ENCODE results near the gene CALN1. TPM values are rescaled to one million over a fixed set of nuclear protein-coding genes. Genes with fewer than 3 reads are reported as not detected.

Gene CALN1
- total and polyA plus RNA-seq, 2 experiments from 2014 or later, result 0.23 to 0.28 TPM

- Histone ChIP-seq H3K9me2 (replicated peaks; ENCODE audit: insufficient read depth) (no peaks in the 10 kb centered on the region), H3K4me1 (ENCODE audit: insufficient read depth) (no peaks in the 10 kb centered on the region), H3K79me2 (no peaks in the 10 kb centered on the region), H3K36me3 (replicated peaks; ENCODE audit: insufficient read depth, low read depth) (no peaks in the 10 kb centered on the region), H4K20me1 (ENCODE audit: insufficient read depth, poor library complexity, severe bottlenecking) (no peaks in the 10 kb centered on the region), H3K9me3 (ENCODE audit: low read depth) (no peaks in the 10 kb centered on the region), H2AFZ (no peak overlapping the region), H3K27ac (no peak overlapping the region), H3K4me2 (no peak overlapping the region), H3K4me3 (no peak overlapping the region), H3K27me3 (no peaks in the 10 kb centered on the region)
- DNase-seq (ENCODE audit: low spot score), result no peak
- WGBS (ENCODE audit: low lambda C conversion rate, missing lambda C conversion rate), result 76% methylated on average over 3 of the region's 3 CpGs
- no peak for TF ChIP-seq EZH2phosphoT487 (IDR thresholded peaks at IDR 0.05; ENCODE audit: low read depth, severe bottlenecking, unreplicated experiment)
- TF ChIP-seq CTCF (IDR thresholded peaks at IDR 0.05; ENCODE audit: poor library complexity), result no peak
- TF ChIP-seq EZH2 (IDR thresholded peaks at IDR 0.05; ENCODE audit: borderline replicate concordance), result no peak
Observed at GRCh38 chr7:71804256-71804655, 607.9 kb downstream of the CALN1 start.

GRCh38 chr7:71801976-71802375 lies 610.2 kb downstream of the CALN1 start:
- DNase-seq (ENCODE audit: low spot score), result no peak
- H3K79me2 ChIP-seq, result no peaks in the 10 kb centered on the region
- TF ChIP-seq EZH2phosphoT487 (IDR thresholded peaks at IDR 0.05; ENCODE audit: low read depth, severe bottlenecking, unreplicated experiment) (no peak), EZH2 (IDR thresholded peaks at IDR 0.05; ENCODE audit: borderline replicate concordance) (no peak), CTCF (IDR thresholded peaks at IDR 0.05; ENCODE audit: poor library complexity) (no peak)
- no peak overlapping the region for H3K4me3 ChIP-seq
- no peaks in the 10 kb centered on the region for H3K9me3 ChIP-seq (ENCODE audit: low read depth)
- no peaks in the 10 kb centered on the region for H3K9me2 ChIP-seq (replicated peaks; ENCODE audit: insufficient read depth)
- H2AFZ ChIP-seq, result no peak overlapping the region
- no peaks in the 10 kb centered on the region for H3K4me1 ChIP-seq (ENCODE audit: insufficient read depth)
- 90% methylated on average over 4 of the region's 4 CpGs for WGBS (ENCODE audit: low lambda C conversion rate, missing lambda C conversion rate)
- H3K27ac ChIP-seq, result no peak overlapping the region
- no peaks in the 10 kb centered on the region for H4K20me1 ChIP-seq (ENCODE audit: insufficient read depth, poor library complexity, severe bottlenecking)
- no peak overlapping the region for H3K4me2 ChIP-seq
- no peaks in the 10 kb centered on the region for H3K36me3 ChIP-seq (replicated peaks; ENCODE audit: insufficient read depth, low read depth)
- H3K27me3 ChIP-seq, result no peaks in the 10 kb centered on the region

DNA sequence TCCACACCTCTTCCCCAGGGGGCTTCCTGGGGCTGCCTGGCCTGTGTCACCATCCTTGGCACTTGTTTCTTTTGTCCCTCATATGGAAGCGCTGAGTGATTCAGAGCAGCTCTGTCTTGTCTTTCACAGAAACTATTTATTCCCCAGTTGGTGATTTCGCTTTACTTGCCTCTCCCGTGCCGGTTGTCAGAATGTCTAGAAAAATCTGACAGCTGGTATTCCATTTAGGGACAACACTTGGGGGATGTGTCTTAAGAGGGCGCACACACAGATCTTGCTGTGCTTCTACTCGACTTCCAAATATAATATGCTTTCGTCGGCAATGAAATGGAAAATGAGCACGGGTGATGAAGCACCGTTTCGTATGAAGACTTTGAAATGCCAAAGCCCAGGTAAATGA lies 611.8 kb downstream of the CALN1 start:
- Histone ChIP-seq H3K36me3 (replicated peaks; ENCODE audit: insufficient read depth, low read depth) (no peaks in the 10 kb centered on the region), H3K9me2 (replicated peaks; ENCODE audit: insufficient read depth) (no peaks in the 10 kb centered on the region), H3K4me3 (no peak overlapping the region), H3K27ac (no peak overlapping the region), H2AFZ (no peak overlapping the region), H3K9me3 (ENCODE audit: low read depth) (no peaks in the 10 kb centered on the region), H3K4me2 (no peak overlapping the region), H3K27me3 (no peaks in the 10 kb centered on the region), H4K20me1 (ENCODE audit: insufficient read depth, poor library complexity, severe bottlenecking) (no peaks in the 10 kb centered on the region), H3K79me2 (no peaks in the 10 kb centered on the region), H3K4me1 (ENCODE audit: insufficient read depth) (no peaks in the 10 kb centered on the region)
- no peak for DNase-seq (ENCODE audit: low spot score)
- no peak for TF ChIP-seq EZH2phosphoT487 (IDR thresholded peaks at IDR 0.05; ENCODE audit: low read depth, severe bottlenecking, unreplicated experiment)
- TF ChIP-seq CTCF (IDR thresholded peaks at IDR 0.05; ENCODE audit: poor library complexity), result no peak
- TF ChIP-seq EZH2 (IDR thresholded peaks at IDR 0.05; ENCODE audit: borderline replicate concordance), result no peak
- 93% methylated on average over 11 of the region's 11 CpGs for WGBS (ENCODE audit: low lambda C conversion rate, missing lambda C conversion rate)

GRCh38 chr7:71795410-71795809 lies 616.7 kb downstream of the CALN1 start:
- Histone ChIP-seq H3K4me2 (no peak overlapping the region), H4K20me1 (ENCODE audit: insufficient read depth, poor library complexity, severe bottlenecking) (no peaks in the 10 kb centered on the region), H3K4me1 (ENCODE audit: insufficient read depth) (no peaks in the 10 kb centered on the region), H3K36me3 (replicated peaks; ENCODE audit: insufficient read depth, low read depth) (no peaks in the 10 kb centered on the region), H3K4me3 (no peak overlapping the region), H2AFZ (no peak overlapping the region), H3K27me3 (no peaks in the 10 kb centered on the region), H3K27ac (no peak overlapping the region), H3K9me3 (ENCODE audit: low read depth) (no peaks in the 10 kb centered on the region), H3K79me2 (no peaks in the 10 kb centered on the region), H3K9me2 (replicated peaks; ENCODE audit: insufficient read depth) (no peaks in the 10 kb centered on the region)
- 89% methylated on average over 10 of the region's 10 CpGs for WGBS (ENCODE audit: low lambda C conversion rate, missing lambda C conversion rate)
- TF ChIP-seq CTCF (IDR thresholded peaks at IDR 0.05; ENCODE audit: poor library complexity) (no peak), EZH2 (IDR thresholded peaks at IDR 0.05; ENCODE audit: borderline replicate concordance) (no peak), EZH2phosphoT487 (IDR thresholded peaks at IDR 0.05; ENCODE audit: low read depth, severe bottlenecking, unreplicated experiment) (no peak)
- no peak for DNase-seq (ENCODE audit: low spot score)
